Uterus (tissue), 4 donors: ENCODE results near the gene RPL19. TPM values are rescaled to one million over a fixed set of nuclear protein-coding genes. Genes with fewer than 3 reads are reported as not detected.

Experiments used
- DNase-seq, 2 donors: peaks; one replicate each; pipeline ENCODE4 v3.0.0-alpha.2; 2019 to 2020
- H3K27ac ChIP-seq, 2 donors: fragments of 200-600 bp; sonication (generic); 1 replicate in 1 of 2; 2 replicates in 1 of 2; pipeline ENCODE4 v1.5.1; 2016 to 2018
- H3K27me3 ChIP-seq, 2 donors: fragments of 200-600 bp; sonication (generic); one replicate each; pipeline ENCODE4 v1.5.1; 2018 to 2019; ENCODE audit warnings: control low read depth in 1 of 2
- H3K36me3 ChIP-seq, 2 donors: fragments of 200-600 bp; sonication (generic); one replicate each; pipeline ENCODE4 v1.5.1; 2019; ENCODE audit warnings: control low read depth in 1 of 2
- H3K4me1 ChIP-seq, 2 donors: fragments of 200-600 bp; sonication (generic); one replicate each; pipeline ENCODE4 v1.5.1; 2018 to 2019; ENCODE audit warnings: control low read depth in 1 of 2
- H3K4me3 ChIP-seq, 2 donors: fragments of 200-600 bp; sonication (generic); 1 replicate in 1 of 2; 2 replicates in 1 of 2; pipeline ENCODE4 v1.5.1; 2018 to 2019; ENCODE audit warnings: mild to moderate bottlenecking in 1 of 2
- H3K9me3 ChIP-seq, 2 donors: fragments of 200-600 bp; sonication (generic); one replicate each; pipeline ENCODE4 v1.5.1; 2019; ENCODE audit warnings: control low read depth in 1 of 2
- POLR2A ChIP-seq, 2 donors: fragments of 450-650 bp; IDR thresholded peaks; one replicate each; pipeline ENCODE4 v1.6.1; 2016; ENCODE audit warnings: antibody characterized with exemption in 2 of 2, mild to moderate bottlenecking in 1 of 2, moderate library complexity in 1 of 2
- intact Hi-C: fragments of 100-400 bp; cut with DNase I; formaldehyde crosslinking; loops from one replicate; pipeline ENCODE4 v1.15.1; 2023; ENCODE audit warnings: low total_unique reads
- total RNA-seq, 4 donors: library from RNA; depleted of rRNA in 3 of 4; stranded (reverse); fragments of >200 nt in 3 of 4; gene quantifications; one replicate each; pipeline versions ENCODE4 v1.1.0 to v1.2.4, GENCODE V29; 2014 to 2023
- TF ChIP-seq, protein P1 (sequence below), 4 experiments: fragments of 200-600 bp in 2 of 4; fragments of 450-650 bp in 2 of 4; sonication (generic) in 2 of 4; IDR thresholded peaks; one replicate each; pipeline ENCODE4 v1.5.1; 2016 to 2019; ENCODE audit warnings: antibody characterized with exemption in 4 of 4, mild to moderate bottlenecking in 2 of 4, moderate library complexity in 1 of 4
- donor health status: DM: yes; HTN: yes; CAD: no.

Gene RPL19
- total RNA-seq, 4 donors from 2014 or later: 1,469 to 5,936 (median 3,528) TPM

DNA sequence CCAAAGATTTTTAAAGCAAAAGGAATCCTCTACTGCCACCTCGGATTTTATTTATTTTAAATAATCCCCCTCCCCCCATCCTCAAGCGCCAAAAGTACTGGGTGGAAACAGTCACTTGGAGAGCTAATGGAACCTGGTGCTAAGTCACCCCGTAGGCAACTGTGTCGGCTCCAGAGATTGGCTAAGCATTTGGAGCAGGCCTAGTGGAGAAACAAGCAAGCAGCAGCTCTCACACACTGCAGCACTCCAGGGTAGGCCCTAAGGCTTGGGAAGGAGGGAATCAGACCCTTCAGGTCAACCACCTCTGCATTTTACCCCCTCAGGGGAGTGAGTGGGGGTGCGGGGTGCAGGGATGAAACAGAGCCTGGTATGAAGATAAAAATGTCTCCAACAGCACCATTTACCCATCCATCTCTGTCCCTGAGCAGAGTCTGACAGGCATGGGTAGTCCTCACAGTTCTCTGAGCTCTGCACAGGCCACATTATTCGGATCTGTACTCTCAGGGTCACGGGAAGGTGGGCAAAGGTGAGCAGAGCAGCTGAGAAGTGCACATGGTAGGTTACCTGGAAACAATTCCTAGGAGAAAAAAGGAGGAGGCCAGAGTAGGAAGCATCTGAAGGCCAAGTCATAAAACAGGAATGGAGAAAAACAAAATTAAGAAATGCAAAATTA is 52.8 kb downstream of the RPL19 start:
- Histone ChIP-seq H3K27me3 (no peaks in the 10 kb centered on the region), H3K4me3 (no peak overlapping the region), H3K9me3 (no peaks in the 10 kb centered on the region), H3K36me3 (no peaks in the 10 kb centered on the region), H3K27ac (no peak overlapping the region), H3K4me1 (no peaks in the 10 kb centered on the region)
- intact Hi-C loops: no loop called here
- DNase-seq: no peak
- no peak for TF ChIP-seq POLR2A (IDR thresholded peaks at IDR 0.05)
- TF ChIP-seq, protein P1, sequence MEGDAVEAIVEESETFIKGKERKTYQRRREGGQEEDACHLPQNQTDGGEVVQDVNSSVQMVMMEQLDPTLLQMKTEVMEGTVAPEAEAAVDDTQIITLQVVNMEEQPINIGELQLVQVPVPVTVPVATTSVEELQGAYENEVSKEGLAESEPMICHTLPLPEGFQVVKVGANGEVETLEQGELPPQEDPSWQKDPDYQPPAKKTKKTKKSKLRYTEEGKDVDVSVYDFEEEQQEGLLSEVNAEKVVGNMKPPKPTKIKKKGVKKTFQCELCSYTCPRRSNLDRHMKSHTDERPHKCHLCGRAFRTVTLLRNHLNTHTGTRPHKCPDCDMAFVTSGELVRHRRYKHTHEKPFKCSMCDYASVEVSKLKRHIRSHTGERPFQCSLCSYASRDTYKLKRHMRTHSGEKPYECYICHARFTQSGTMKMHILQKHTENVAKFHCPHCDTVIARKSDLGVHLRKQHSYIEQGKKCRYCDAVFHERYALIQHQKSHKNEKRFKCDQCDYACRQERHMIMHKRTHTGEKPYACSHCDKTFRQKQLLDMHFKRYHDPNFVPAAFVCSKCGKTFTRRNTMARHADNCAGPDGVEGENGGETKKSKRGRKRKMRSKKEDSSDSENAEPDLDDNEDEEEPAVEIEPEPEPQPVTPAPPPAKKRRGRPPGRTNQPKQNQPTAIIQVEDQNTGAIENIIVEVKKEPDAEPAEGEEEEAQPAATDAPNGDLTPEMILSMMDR (IDR thresholded peaks at IDR 0.05): no peak

Other genes starting within 250 kb of the RPL19 start
- gene FBXO47, start 232.9 kb upstream of the RPL19 start, total RNA-seq: under 1 TPM in 1 of 4 donors, not detected in 3; 0.14 TPM
- gene PLXDC1, start 48.6 kb upstream of the RPL19 start, total RNA-seq: 10 to 100 TPM in 3 of 4 donors, 1 to 10 TPM in 1; 3.3 to 45.1 (median 21.5) TPM
- gene ARL5C, start 34.1 kb upstream of the RPL19 start, total RNA-seq: not detected
- gene CACNB1, start 2.6 kb upstream of the RPL19 start, total RNA-seq: 10 to 100 TPM in 2 of 4 donors, 1 to 10 TPM in 2; 5.6 to 23.3 (median 8.4) TPM
- 10 to 100 TPM in 1 of 4 donors, 1 to 10 TPM in 2, under 1 TPM in 1; 0.59 to 14.4 (median 1.1) TPM for gene STAC2, start 25.7 kb downstream of the RPL19 start, total RNA-seq
- 10 to 100 TPM in 3 of 4 donors, 1 to 10 TPM in 1; 6.4 to 29.0 (median 19.8) TPM for gene FBXL20, start 201.3 kb downstream of the RPL19 start, total RNA-seq